WTC11 (cell line): ENCODE measurements around the gene RABIF. TPM values are rescaled to one million over a fixed set of nuclear protein-coding genes. Genes with fewer than 3 reads are reported as not detected.
"Not testable (repeated sequence)": the region's sequence is repeated elsewhere in the genome, so short reads cannot be mapped to it uniquely, and the experiment has no call there.

Experiments used
- ATAC-seq: fragments of 200-7000 bp; cut with Tn5 transposase; 2 replicates; pipeline ENCODE4 v1.10.0; 2021; ENCODE audit warnings: mild to moderate bottlenecking, moderate library complexity
- CTCF ChIA-PET: fragments of 300-600 bp; sonication (Branson Sonifier 250); formaldehyde crosslinking; loops from one replicate; lab custom pipeline; 2021; ENCODE audit warnings: antibody characterized with exemption; lab: Charles Lee
- POLR2A ChIA-PET: fragments of 350-600 bp; sonication (Branson Sonifier 250); formaldehyde crosslinking; loops from one replicate; lab custom pipeline; 2021; ENCODE audit warnings: antibody characterized with exemption; lab: Charles Lee
- DNase-seq: peaks from one replicate; pipeline ENCODE4 v3.0.0; 2021; ENCODE audit warnings: low spot score
- H3K27ac Mint-ChIP-seq: 2 replicates; pipeline ENCODE4 v1.8.0; 2021; ENCODE audit warnings: mixed read lengths
- H3K27me3 Mint-ChIP-seq: 2 replicates; pipeline ENCODE4 v1.8.0; 2021; ENCODE audit warnings: low read depth, mild to moderate bottlenecking, moderate library complexity, mixed read lengths
- H3K36me3 Mint-ChIP-seq: 2 replicates; pipeline ENCODE4 v1.8.0; 2021; ENCODE audit warnings: mixed read lengths
- H3K4me1 Mint-ChIP-seq: 2 replicates; pipeline ENCODE4 v1.8.0; 2022; ENCODE audit warnings: mixed read lengths
- H3K4me3 Mint-ChIP-seq: 2 replicates; pipeline ENCODE4 v1.8.0; 2021; ENCODE audit warnings: mild to moderate bottlenecking, moderate library complexity, mixed read lengths
- H3K9me3 Mint-ChIP-seq: 2 replicates; pipeline ENCODE4 v1.8.0; 2021; ENCODE audit warnings: mixed read lengths
- FOXP1 ChIP-seq: sonication (generic); formaldehyde crosslinking; IDR thresholded peaks from 2 replicates; pipeline ENCODE4 v1.8.0; 2022; ENCODE audit warnings: missing genetic modification reagents, mild to moderate bottlenecking, moderate library complexity, borderline replicate concordance
- GRHL2 ChIP-seq: fragments of 250-450 bp; sonication (Bioruptor Pico); IDR thresholded peaks from 2 replicates; pipeline ENCODE4 v1.8.0; 2022; ENCODE audit warnings: mild to moderate bottlenecking, moderate library complexity; ENCODE audit not compliant: insufficient replicate concordance, severe bottlenecking
- GTF2I ChIP-seq: fragments of 250-450 bp; sonication (Bioruptor Pico); conservative IDR thresholded peaks from 2 replicates; pipeline ENCODE4 v1.4.0; 2021; ENCODE audit warnings: mild to moderate bottlenecking
- MXD4 ChIP-seq: fragments of 250-450 bp; sonication (Bioruptor Pico); IDR thresholded peaks from 2 replicates; pipeline ENCODE4 v1.8.0; 2021; ENCODE audit warnings: mild to moderate bottlenecking, moderate library complexity, borderline replicate concordance
- NFYB ChIP-seq: sonication (generic); formaldehyde crosslinking; conservative IDR thresholded peaks from 2 replicates; pipeline ENCODE4 v1.8.0; 2022; ENCODE audit warnings: low read depth, missing genetic modification reagents
- RELA ChIP-seq: sonication (generic); formaldehyde crosslinking; IDR thresholded peaks from 2 replicates; pipeline ENCODE4 v1.8.1; 2022; ENCODE audit warnings: missing genetic modification reagents, mild to moderate bottlenecking, borderline replicate concordance
- ZBTB21 ChIP-seq: sonication (generic); formaldehyde crosslinking; IDR thresholded peaks from 2 replicates; pipeline ENCODE4 v1.8.1; 2023; ENCODE audit warnings: mild to moderate bottlenecking, missing genetic modification reagents, borderline replicate concordance
- ZNF232 ChIP-seq: sonication (generic); formaldehyde crosslinking; IDR thresholded peaks from 2 replicates; pipeline ENCODE4 v1.8.0; 2022; ENCODE audit warnings: mild to moderate bottlenecking, missing genetic modification reagents
- ZNF416 ChIP-seq: fragments of 250-450 bp; sonication (Bioruptor Pico); IDR thresholded peaks from 2 replicates; pipeline ENCODE4 v1.9.0; 2021; ENCODE audit warnings: mild to moderate bottlenecking, inconsistent platforms
- ZNF423 ChIP-seq: fragments of 250-450 bp; sonication (Bioruptor Pico); IDR thresholded peaks from 2 replicates; pipeline ENCODE4 v2.1.2; 2022; ENCODE audit warnings: mild to moderate bottlenecking, moderate library complexity
- ZNF671 ChIP-seq: fragments of 250-450 bp; sonication (Bioruptor Pico); IDR thresholded peaks from 2 replicates; pipeline ENCODE4 v1.8.0; 2021; ENCODE audit warnings: mild to moderate bottlenecking
- total RNA-seq: library from RNA; stranded (reverse); gene quantifications from 3 replicates; pipeline ENCODE4 v1.2.3, GENCODE V29; 2021
- TF ChIP-seq, protein P1 (sequence below): fragments of 250-450 bp; sonication (Bioruptor Pico); IDR thresholded peaks from 2 replicates; pipeline ENCODE4 v1.9.0; 2021; ENCODE audit warnings: mild to moderate bottlenecking
- TF ChIP-seq, protein P2 (sequence below): sonication (generic); formaldehyde crosslinking; IDR thresholded peaks from 2 replicates; pipeline ENCODE4 v1.8.1; 2022; ENCODE audit warnings: mild to moderate bottlenecking, missing genetic modification reagents, moderate library complexity, borderline replicate concordance
- TF ChIP-seq, protein P3 (sequence below): sonication (generic); formaldehyde crosslinking; IDR thresholded peaks from 2 replicates; pipeline ENCODE4 v1.8.0; 2023; ENCODE audit warnings: missing genetic modification reagents
- TF ChIP-seq, protein P4 (sequence below): sonication (generic); formaldehyde crosslinking; IDR thresholded peaks from 2 replicates; pipeline ENCODE4 v1.8.0; 2022; ENCODE audit warnings: mild to moderate bottlenecking, missing genetic modification reagents
- TF ChIP-seq, protein P5 (sequence below): sonication (generic); formaldehyde crosslinking; IDR thresholded peaks from 2 replicates; pipeline ENCODE4 v1.8.0; 2022; ENCODE audit warnings: mild to moderate bottlenecking, missing genetic modification reagents
- TF ChIP-seq, protein P6 (sequence below): sonication (generic); formaldehyde crosslinking; IDR thresholded peaks from 2 replicates; pipeline ENCODE4 v1.8.0; 2023; ENCODE audit warnings: missing genetic modification reagents, mild to moderate bottlenecking, borderline replicate concordance
- TF ChIP-seq, protein P7 (sequence below): sonication (generic); formaldehyde crosslinking; IDR thresholded peaks from 2 replicates; pipeline ENCODE4 v1.8.1; 2022; ENCODE audit warnings: mild to moderate bottlenecking, moderate library complexity, missing genetic modification reagents

RABIF gene
- total RNA-seq, 1 experiment from 2014 or later, result 6.6 TPM

DNA sequence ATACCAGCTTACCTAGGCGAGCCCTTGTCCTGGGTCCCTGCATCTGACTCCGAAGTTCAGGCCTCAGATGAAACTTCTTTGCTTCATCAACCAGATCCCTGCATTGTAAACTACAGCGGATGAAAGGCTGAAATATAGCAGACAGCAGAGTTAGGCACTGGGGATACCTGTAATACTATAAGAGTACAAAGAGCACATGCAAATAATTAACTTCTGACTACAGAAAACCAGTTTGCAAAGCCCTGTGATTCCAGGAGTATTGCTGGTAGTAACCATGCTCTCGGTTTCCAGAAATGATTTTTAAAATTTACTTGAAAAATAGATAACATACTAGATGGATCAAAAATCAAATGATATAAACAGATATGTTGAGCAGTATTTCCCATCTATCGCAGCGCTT, 20.0 kb upstream of the RABIF start (continued):
- TF ChIP-seq, protein P1, sequence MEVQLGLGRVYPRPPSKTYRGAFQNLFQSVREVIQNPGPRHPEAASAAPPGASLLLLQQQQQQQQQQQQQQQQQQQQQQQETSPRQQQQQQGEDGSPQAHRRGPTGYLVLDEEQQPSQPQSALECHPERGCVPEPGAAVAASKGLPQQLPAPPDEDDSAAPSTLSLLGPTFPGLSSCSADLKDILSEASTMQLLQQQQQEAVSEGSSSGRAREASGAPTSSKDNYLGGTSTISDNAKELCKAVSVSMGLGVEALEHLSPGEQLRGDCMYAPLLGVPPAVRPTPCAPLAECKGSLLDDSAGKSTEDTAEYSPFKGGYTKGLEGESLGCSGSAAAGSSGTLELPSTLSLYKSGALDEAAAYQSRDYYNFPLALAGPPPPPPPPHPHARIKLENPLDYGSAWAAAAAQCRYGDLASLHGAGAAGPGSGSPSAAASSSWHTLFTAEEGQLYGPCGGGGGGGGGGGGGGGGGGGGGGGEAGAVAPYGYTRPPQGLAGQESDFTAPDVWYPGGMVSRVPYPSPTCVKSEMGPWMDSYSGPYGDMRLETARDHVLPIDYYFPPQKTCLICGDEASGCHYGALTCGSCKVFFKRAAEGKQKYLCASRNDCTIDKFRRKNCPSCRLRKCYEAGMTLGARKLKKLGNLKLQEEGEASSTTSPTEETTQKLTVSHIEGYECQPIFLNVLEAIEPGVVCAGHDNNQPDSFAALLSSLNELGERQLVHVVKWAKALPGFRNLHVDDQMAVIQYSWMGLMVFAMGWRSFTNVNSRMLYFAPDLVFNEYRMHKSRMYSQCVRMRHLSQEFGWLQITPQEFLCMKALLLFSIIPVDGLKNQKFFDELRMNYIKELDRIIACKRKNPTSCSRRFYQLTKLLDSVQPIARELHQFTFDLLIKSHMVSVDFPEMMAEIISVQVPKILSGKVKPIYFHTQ (CRISPR knock-in tag), result no peak

DNA sequence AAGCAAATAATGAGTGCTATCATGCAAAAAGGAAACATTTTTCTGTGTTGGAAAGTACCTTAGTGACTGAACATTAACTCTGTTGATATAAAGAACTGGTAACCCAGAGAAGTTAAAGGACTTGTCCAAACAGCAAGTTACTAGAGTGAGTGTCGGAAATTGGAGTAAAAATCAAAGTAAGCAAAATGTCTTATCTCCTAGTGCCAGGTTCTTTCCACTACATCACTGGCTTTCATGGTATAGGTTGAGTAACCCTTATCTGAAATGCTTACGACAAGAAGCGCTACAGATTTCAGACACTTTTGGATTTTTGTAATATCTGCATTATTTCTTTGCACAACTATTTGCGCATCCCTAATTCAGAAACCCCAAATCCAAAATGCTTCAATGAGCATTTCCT, 16.4 kb upstream of the RABIF start:
- POLR2A ChIA-PET, result interaction anchor here (0.5 kb wide), 1 partner anchor 32 kb away, joined by 3 read pairs; no protein-coding TSS in a partner anchor
- Mint-ChIP-seq H3K36me3 (peaks cover 25% of the 10 kb centered on the region), H3K9me3 (no peaks in the 10 kb centered on the region), H3K4me1 (no peaks in the 10 kb centered on the region), H3K27ac (no peak overlapping the region), H3K4me3 (no peak overlapping the region), H3K27me3 (no peaks in the 10 kb centered on the region)
- TF ChIP-seq ZNF416 (CRISPR knock-in tag) (no peak), GRHL2 (no peak), FOXP1 (CRISPR knock-in tag) (no peak), ZNF232 (CRISPR knock-in tag) (no peak), MXD4 (CRISPR knock-in tag) (no peak), NFYB (CRISPR knock-in tag) (no peak), GTF2I (CRISPR knock-in tag) (no peak), RELA (CRISPR knock-in tag) (no peak), ZNF671 (CRISPR knock-in tag) (no peak), ZNF423 (CRISPR knock-in tag) (no peak), ZBTB21 (CRISPR knock-in tag) (no peak)
- TF ChIP-seq, protein P2, sequence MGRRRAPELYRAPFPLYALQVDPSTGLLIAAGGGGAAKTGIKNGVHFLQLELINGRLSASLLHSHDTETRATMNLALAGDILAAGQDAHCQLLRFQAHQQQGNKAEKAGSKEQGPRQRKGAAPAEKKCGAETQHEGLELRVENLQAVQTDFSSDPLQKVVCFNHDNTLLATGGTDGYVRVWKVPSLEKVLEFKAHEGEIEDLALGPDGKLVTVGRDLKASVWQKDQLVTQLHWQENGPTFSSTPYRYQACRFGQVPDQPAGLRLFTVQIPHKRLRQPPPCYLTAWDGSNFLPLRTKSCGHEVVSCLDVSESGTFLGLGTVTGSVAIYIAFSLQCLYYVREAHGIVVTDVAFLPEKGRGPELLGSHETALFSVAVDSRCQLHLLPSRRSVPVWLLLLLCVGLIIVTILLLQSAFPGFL, result no peak
- TF ChIP-seq, protein P3, sequence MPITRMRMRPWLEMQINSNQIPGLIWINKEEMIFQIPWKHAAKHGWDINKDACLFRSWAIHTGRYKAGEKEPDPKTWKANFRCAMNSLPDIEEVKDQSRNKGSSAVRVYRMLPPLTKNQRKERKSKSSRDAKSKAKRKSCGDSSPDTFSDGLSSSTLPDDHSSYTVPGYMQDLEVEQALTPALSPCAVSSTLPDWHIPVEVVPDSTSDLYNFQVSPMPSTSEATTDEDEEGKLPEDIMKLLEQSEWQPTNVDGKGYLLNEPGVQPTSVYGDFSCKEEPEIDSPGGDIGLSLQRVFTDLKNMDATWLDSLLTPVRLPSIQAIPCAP, result no peak
- TF ChIP-seq, protein P4, sequence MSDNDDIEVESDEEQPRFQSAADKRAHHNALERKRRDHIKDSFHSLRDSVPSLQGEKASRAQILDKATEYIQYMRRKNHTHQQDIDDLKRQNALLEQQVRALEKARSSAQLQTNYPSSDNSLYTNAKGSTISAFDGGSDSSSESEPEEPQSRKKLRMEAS (CRISPR knock-in tag), result no peak
- TF ChIP-seq, protein P5, sequence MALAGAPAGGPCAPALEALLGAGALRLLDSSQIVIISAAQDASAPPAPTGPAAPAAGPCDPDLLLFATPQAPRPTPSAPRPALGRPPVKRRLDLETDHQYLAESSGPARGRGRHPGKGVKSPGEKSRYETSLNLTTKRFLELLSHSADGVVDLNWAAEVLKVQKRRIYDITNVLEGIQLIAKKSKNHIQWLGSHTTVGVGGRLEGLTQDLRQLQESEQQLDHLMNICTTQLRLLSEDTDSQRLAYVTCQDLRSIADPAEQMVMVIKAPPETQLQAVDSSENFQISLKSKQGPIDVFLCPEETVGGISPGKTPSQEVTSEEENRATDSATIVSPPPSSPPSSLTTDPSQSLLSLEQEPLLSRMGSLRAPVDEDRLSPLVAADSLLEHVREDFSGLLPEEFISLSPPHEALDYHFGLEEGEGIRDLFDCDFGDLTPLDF (CRISPR knock-in tag), result no peak
- TF ChIP-seq, protein P6, sequence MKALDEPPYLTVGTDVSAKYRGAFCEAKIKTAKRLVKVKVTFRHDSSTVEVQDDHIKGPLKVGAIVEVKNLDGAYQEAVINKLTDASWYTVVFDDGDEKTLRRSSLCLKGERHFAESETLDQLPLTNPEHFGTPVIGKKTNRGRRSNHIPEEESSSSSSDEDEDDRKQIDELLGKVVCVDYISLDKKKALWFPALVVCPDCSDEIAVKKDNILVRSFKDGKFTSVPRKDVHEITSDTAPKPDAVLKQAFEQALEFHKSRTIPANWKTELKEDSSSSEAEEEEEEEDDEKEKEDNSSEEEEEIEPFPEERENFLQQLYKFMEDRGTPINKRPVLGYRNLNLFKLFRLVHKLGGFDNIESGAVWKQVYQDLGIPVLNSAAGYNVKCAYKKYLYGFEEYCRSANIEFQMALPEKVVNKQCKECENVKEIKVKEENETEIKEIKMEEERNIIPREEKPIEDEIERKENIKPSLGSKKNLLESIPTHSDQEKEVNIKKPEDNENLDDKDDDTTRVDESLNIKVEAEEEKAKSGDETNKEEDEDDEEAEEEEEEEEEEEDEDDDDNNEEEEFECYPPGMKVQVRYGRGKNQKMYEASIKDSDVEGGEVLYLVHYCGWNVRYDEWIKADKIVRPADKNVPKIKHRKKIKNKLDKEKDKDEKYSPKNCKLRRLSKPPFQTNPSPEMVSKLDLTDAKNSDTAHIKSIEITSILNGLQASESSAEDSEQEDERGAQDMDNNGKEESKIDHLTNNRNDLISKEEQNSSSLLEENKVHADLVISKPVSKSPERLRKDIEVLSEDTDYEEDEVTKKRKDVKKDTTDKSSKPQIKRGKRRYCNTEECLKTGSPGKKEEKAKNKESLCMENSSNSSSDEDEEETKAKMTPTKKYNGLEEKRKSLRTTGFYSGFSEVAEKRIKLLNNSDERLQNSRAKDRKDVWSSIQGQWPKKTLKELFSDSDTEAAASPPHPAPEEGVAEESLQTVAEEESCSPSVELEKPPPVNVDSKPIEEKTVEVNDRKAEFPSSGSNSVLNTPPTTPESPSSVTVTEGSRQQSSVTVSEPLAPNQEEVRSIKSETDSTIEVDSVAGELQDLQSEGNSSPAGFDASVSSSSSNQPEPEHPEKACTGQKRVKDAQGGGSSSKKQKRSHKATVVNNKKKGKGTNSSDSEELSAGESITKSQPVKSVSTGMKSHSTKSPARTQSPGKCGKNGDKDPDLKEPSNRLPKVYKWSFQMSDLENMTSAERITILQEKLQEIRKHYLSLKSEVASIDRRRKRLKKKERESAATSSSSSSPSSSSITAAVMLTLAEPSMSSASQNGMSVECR (CRISPR knock-in tag), result no peak
- TF ChIP-seq, protein P7, sequence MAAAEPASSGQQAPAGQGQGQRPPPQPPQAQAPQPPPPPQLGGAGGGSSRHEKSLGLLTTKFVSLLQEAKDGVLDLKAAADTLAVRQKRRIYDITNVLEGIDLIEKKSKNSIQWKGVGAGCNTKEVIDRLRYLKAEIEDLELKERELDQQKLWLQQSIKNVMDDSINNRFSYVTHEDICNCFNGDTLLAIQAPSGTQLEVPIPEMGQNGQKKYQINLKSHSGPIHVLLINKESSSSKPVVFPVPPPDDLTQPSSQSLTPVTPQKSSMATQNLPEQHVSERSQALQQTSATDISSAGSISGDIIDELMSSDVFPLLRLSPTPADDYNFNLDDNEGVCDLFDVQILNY (CRISPR knock-in tag), result no peak
- ATAC-seq (no peak), DNase-seq (no peak)
- CTCF ChIA-PET, result no interaction called here

DNA sequence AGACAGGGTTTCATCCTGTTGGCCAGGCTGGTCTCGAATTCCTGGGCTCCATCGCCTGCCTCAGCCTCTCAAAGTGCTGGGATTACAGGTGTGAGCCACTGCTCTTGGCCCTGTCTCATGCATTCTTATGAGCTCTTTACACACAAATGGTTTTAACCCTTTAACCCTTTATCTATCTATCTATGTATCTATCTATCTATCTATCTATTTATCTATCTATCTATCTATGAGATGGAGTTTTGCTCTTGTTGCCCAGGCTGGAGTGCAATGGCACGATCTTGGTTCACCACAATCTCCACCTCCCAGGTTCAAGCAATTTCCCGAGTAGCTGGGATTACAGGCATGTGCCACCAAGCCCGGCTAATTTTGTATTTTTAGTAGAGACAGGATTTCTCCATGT, 14.9 kb upstream of the RABIF start:
- DNase-seq, ATAC-seq, POLR2A ChIA-PET, H3K27ac Mint-ChIP-seq, H3K9me3 Mint-ChIP-seq, H3K4me1 Mint-ChIP-seq, H3K4me3 Mint-ChIP-seq, H3K27me3 Mint-ChIP-seq: not testable (repeated sequence)
- CTCF ChIA-PET, result interaction anchor here (0.7 kb wide), 1 partner anchor 180 kb away, joined by 3 read pairs; no protein-coding TSS in a partner anchor
- H3K36me3 Mint-ChIP-seq, result peaks cover 12% of the 10 kb centered on the region
